IMR-90 (cell line): Measurements from ENCODE around the gene TMEM253.

Experiments
- POLR2A ChIP-seq: IDR thresholded peaks from 2 replicates; pipeline ENCODE4 v1.6.1; 2012; ENCODE audit warnings: mild to moderate bottlenecking, low read depth, low read length
- TF ChIP-seq, protein P1 (sequence below): conservative IDR thresholded peaks from 2 replicates; pipeline ENCODE4 v1.5.1; 2012; ENCODE audit warnings: mild to moderate bottlenecking, low read depth, low read length, improper control_type of control experiment

- TF ChIP-seq, protein P1, sequence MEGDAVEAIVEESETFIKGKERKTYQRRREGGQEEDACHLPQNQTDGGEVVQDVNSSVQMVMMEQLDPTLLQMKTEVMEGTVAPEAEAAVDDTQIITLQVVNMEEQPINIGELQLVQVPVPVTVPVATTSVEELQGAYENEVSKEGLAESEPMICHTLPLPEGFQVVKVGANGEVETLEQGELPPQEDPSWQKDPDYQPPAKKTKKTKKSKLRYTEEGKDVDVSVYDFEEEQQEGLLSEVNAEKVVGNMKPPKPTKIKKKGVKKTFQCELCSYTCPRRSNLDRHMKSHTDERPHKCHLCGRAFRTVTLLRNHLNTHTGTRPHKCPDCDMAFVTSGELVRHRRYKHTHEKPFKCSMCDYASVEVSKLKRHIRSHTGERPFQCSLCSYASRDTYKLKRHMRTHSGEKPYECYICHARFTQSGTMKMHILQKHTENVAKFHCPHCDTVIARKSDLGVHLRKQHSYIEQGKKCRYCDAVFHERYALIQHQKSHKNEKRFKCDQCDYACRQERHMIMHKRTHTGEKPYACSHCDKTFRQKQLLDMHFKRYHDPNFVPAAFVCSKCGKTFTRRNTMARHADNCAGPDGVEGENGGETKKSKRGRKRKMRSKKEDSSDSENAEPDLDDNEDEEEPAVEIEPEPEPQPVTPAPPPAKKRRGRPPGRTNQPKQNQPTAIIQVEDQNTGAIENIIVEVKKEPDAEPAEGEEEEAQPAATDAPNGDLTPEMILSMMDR = no peak
- TF ChIP-seq POLR2A = no peak
Measured at GRCh38 chr14:21093018-21093417, 7.8 kb upstream of the TMEM253 start.
